HG03139 (cell line): ENCODE measurements around the gene ATP6V1F.

Experiments
- ATAC-seq: cut with Tn5 transposase; IDR thresholded peaks from one replicate; pipeline ENCODE4 v1.9.1; 2021; ENCODE audit not compliant: unreplicated experiment

Gene ATP6V1F

DNA sequence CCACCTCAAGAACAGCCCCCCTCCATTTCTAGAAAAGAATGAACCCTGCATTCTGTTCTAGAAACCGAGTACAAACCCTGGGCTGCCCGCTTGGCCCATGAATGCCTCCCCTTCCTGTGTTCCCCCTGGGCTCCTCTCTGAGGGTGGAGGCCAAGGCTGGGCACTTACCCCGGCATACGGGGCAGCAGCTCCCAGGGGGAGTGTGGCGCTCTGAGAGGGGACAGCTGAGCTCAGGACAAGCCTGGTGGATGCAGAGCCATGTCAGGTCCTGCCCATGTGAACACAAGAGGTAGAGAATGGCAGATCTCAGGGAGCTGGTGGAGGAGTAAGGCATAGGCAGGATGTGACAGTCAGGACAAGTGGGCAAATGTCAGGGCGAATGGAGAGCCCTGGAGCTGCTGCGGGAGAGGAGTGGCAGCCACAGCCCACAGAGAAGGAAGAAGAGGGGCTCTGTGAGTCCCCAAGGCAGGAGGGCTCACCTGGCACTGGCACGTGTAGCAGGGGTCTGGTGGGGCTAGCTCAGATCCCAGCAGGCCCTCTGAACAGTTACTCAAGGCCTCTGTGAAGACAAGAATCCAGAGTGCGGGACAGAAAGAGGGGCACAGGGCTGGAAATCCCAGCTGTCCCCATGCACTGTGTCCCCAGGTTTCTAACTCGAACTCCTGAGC lies 18.9 kb downstream of the ATP6V1F start:
- no peak for ATAC-seq

DNA sequence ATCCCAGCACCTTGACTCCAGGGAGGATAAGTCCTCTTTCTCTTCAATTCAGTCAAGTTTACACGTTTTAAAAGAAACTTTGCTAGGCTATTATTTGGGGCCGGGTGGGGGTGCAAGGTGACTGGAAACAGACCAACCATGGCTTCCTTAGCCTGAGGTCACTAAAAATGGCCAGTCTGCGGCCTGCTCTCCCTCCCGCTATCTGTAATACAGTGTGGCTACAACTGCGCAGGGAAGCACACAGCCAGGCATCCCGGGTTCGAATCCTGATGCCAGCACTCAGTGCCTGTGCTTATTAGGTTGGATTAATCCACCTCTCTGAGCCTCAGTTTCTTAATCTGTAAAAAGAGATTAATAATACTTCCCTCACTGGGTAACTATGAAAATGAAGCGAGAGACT lies 19.5 kb downstream of the ATP6V1F start:
- ATAC-seq: no peak

DNA sequence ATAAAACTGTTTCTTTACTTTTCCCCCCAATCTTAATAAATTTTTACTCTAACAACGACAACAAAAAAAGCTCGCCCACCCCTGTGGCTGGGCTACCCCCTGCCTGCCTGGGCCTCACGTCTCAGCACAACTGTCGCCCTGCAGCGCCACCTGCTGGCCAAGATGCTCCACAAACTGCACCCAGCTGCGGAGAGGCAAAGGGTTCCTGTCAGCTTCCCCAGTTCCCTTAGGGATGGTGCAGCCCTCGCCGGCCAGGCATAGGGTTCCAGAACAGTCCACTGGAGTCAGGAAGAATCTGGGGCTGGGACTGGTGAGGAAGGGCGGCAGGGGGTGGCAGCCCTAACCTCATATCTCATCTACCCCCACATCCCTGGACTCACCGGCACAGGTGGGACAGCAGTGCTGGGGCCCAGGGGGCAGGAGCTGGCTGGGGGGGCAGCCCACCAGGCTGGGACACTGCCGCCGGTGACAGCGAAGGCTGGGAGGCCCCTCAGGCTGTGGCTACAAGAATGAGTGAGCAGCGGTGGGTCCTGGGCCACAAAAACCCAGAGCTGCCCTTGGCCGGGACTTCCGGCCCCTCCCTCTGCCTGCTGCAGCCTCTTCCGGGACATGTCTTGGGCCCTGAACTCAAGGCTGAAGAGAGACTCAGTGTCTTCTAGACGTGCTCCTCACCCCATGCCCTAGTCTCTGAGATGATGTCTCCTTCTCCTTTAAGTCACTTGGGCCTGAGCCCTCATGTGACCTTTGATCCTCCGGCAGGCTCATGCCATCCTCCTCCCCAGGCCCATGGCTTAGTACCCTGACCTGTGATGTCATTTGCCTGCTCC lies 21.2 kb downstream of the ATP6V1F start:
- ATAC-seq: no peak

DNA sequence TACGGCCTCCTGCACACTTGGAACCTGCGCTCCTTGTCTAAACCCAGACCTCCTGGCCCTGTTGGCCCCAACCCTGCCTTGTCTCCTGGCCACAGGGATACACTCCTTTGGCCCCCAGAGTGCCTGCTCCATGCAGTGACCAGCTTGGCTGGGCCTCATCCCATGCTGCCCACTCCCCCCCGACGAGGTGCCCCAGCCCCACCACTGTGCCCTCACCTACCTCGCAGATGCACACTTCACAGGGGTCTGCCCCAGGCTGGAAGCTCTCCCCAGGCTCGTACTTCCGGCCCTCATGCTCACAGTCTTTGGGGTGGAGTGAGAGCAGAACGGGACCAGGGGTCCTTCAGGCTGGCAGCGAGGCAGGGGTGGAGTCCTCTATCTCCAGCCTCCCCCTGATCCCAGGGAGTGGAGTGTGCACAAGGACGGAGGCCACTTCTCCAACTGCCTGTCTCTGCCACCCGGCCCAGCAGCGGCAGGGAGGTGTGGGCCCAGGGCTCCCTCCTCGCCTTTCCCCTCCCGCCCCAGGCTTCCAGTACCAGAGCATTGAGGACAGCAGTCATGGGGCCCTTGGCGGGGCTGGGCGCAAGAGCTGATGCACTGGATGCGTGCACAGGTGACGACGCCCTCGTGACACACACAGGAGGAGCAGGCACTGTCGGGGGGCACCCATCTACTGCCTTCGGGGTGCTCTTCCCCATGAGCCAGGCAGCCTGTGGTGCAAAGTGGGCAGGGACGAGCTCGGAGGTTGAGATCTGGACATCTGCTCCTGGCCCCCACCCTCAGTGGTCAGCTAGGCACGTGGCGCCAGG lies 22.1 kb downstream of the ATP6V1F start:
- ATAC-seq: no peak

DNA sequence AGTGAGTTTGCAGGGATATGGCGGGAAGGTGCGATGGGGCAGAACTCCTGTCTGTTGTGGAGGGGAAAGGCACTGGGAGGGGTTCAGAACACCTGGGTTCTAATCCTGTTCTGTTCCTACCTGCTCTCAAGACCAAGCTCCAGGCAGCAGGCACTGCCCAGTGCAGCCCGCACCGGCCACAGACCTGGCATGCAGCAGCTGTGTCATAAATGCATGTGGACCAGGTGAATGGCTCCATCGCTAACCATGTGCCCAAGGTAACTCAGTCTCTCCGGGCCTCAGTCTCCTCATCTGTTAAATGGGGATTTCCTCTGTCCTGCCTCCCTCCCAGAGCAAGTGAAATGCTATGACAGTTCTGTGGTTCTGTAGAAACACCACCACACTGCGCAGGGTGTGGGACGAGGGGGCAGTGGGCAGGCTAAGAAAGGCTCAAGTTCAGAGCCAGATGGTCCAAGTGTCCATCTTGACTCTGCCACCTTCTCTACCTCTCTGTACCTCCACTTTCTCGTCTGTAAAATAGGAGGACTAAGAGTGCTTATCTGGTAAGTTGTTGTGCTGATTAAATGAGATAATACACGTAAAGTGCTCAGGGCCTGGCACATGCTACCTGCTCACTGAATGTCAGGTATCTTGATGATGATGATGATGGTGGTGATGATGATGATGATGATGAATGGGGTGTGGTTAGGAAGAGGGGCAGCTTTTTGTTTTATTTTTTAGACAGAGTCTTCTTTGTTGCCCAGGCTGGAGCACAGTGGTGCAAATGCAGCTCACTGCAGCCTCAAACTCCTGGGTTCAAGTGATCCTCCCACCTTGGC lies 22.9 kb downstream of the ATP6V1F start:
- no peak for ATAC-seq

DNA sequence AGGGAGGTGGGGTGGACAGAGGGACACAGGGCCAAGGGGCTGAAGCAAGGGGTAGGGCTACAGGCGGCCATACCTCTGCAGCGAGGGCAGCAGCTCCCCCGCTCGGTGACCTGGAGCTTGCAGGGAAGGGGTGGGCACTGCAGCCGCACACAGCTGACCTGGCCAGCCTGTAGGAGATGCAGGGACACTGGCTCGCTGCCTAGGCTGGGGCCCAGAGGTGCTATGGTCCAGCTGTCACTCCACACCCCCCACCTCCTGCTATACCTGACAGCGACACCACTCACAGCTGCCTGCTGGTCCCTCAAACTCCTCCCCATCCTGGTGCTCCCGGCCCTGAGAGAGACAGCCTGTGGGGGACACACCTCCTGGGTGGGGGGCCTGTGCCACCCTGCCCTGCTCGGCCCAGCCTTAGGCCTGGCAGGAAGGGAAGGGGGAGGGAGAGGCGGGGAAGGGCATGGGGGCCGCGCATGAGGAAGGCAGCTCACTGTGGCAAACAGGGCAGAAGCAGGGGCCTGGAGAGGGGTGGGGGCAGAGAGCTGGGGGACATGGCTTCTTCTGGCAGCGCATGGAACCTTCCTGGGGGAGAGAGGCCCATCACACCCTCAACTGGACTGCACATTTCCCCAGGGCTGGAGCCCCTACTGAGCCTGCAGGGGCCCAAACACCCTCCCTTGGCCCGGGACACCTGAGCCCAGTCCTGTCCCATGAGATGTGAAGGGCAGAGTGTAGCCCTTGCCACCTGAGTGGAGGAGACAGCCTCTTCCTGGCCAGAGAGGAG lies 23.9 kb downstream of the ATP6V1F start:
- no peak for ATAC-seq

DNA sequence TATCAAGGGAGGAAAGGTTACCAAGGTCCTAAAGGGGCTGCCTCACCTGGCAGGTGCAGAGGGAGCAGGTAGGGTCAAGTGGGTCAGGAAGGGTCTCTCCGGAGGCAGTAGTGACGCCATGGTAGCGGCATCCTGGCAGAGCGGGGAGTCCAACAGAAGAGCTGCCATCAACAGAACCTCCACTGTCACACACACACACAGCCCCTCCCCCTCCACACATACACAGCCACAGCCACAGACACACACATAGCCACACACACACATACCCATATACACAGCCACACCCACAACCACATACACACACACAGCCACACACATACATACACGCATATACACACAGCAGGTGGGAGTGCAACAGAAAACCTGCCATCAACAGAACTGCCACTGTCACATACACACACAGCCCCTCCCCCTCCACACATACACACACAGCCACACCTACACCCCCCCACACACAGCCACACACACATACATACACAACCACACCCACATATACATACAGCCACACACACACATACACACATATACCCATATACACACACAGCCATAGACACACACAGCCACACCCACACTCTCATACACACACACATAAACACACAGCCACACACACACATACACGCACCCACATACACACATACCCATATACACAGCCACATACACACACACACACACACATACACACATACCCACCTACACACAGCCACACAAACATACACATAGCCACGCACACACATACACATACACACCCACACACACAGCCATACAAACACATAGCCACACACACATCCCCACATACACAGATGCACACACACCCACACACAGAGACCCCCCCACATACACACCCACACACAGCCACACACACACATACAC lies 24.7 kb downstream of the ATP6V1F start:
- no peak for ATAC-seq

DNA sequence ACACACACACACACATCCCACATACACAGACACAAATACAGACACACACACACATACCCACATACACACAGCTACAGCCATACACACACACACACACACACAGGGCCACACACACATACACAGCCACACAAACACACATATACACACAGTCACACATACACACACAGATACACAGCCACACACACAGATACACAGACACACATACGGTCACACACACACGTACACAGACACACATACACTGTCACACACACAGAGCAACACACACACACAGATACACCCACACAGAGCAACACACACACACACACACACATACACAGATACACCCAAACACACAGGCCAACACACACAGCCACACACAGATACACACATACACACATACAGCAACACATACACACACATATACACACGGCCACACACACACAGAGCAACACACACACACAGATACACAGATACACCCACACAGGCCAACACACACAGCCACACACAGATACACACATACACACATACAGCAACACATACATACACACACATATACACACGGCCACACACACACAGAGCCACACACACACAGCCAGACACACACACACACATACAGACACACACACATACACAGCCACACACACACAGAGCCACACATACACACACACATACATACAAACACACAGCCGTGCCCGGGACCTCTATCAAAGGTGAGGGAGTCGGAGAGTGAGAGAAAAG lies 25.5 kb downstream of the ATP6V1F start:
- no peak for ATAC-seq

DNA sequence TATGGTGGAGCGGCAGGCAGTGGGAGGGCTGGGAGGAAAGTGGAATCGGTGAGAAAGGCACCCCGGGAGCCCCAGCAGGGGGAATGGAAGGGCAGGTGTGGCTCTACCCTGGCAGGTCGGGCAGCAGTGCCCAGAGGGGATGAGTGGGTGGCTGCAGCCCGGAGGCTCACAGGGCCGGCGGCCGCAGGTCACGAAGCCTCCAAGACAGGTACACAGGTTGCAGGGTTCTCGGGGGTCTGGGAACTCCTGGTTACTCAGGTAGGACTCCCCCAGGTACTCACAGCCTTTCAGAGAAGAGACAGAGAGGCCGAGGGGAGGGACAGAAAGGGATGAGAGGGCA lies 26.1 kb downstream of the ATP6V1F start:
- ATAC-seq: no peak

DNA sequence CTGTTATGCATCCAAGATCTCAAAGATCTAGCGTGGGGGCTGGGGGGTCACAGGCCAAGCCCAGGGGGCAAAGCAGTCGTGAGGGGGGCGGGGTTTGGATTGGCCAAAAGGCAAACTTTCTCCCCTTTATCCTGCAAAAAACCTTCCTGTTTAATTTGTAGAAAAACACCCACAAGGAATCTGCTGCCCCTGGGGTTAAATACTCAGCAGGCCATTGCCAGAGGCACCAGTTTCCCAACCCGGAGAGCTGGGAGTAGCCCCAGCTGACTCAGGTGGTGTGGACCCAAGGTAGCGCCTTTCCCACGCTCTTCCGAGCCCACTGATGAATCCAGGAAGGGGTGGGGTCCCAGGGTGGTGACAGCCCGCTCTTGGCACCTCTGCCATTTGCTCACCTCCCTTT lies 26.5 kb downstream of the ATP6V1F start:
- no peak for ATAC-seq

DNA sequence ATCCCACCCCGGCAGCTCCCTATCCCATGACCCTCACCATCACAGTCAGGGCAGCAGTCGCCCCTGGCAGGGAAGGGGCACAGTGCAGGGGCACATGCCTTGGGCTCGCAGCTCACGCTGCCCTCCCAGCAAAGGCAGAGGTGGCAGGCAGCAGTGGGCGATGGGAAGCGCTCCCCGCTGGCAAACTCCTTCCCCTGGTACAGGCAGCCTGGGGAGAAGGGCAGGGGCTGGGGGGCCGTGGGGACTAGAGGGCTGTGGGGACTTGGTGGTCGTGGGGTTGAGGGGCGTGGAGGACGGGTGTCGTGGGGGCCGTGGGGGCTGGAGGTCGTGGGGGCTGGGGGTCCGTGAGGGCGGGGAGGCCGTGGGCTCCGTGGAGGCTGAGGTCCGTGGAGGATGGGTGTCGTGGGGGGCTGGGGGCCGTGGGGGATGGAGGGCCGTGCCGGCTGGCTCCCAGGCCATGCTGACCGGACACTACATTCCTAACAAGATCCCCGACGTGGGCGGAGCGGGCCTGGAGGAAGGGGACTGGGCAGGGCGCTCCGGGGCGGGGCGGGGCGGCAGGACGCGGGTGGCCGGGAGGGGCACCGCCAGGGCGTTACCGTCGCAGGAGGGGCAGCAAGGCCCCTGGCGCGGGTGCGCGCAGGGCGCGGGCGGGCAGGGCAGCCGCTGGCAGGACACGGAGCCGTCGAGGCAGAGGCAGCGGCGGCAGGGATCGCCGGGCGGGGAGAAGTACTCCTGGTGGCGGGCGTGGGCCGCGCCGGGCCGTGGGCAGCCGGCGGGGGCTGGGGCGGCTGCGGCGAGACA lies 27.9 kb downstream of the ATP6V1F start:
- ATAC-seq: no peak

DNA sequence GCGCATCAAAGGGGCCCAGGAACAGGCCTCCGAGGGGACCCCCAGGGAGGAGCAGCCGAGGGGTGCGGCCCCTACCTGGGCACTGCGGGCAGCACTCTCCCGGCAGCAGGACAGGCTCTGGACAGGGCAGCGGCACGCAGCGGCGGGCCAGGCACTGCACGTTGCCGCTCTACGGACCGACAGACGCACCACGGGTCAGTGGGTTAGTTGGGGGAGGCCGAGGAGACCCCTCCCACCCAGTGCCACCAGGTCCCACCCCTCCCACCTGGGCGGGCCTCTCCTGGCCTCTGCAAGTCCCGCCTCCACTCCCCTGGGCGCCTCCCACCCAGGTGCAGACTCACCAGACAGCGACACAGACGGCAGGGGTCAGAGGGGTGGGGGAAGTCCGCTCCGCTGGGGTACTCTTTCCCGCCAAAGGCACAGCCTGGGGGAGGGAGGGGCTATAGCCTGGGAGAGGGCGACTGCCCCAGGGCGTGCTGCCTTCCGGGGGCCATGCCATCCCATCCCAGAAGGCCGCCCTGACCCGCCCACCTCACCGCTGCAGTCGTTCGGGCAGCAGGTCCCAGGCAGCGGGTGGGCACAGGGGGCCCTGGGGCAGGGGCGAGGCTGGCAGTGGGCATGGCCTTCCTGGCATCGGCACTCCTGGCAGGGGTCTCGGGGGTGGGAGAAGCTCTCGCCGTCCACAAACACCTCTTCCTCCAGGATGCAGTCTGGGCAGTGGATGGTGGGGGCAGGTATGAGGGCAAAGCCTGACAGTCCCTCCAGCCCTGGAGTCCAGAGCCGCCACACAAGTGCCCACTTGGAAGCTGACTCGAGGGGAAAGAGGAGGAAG lies 28.7 kb downstream of the ATP6V1F start:
- no peak for ATAC-seq

DNA sequence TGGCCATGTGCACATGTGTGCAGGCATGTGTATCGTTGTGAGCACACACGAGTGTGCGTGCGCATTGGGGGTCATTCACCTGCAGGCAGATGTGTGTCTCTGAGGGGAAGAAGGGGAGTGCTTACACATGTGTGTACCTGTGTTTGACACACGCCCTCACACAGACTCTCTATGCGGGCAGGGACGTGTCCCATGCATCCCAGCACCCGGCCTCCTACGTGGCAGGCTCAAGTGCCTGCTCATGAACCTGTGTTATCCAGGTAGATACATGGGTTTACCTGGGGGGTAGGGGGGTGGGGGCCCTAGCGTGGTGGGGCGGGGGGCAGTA lies 29.2 kb downstream of the ATP6V1F start:
- no peak for ATAC-seq

DNA sequence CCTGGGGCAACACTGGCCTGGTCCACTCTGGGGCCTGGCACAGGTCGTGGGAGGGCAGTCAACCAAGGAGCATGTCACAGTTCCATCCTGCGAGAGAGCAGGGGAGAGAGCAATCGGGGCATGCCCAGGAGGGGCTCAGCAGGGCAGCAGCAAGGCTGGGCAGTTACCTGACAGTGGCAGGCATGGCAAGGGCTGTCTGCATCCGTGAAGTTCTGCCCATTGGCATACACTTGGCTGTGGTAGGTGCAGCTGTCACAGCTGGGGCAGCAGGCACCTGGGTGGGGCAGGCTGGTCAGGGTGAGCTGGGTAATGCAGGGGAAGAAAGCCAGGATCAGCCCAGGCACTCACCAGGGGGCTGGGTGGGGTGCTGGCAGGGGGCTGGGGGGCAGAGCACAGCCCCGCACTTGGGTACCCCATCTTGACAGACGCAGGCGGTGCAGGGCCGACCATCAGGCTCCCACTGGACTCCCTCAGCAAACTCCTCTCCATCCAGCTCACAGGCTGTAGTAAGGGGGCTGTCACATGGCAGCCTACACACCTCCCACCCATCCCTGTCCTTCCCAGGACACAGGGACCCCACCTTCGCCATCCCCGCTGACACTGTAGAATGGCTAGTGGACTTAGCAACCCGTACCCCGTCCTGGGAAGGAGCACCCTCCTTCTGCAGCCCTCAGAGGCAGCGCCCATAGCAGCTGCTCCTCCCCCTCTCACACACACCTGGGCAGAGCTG lies 30.0 kb downstream of the ATP6V1F start:
- no peak for ATAC-seq

DNA sequence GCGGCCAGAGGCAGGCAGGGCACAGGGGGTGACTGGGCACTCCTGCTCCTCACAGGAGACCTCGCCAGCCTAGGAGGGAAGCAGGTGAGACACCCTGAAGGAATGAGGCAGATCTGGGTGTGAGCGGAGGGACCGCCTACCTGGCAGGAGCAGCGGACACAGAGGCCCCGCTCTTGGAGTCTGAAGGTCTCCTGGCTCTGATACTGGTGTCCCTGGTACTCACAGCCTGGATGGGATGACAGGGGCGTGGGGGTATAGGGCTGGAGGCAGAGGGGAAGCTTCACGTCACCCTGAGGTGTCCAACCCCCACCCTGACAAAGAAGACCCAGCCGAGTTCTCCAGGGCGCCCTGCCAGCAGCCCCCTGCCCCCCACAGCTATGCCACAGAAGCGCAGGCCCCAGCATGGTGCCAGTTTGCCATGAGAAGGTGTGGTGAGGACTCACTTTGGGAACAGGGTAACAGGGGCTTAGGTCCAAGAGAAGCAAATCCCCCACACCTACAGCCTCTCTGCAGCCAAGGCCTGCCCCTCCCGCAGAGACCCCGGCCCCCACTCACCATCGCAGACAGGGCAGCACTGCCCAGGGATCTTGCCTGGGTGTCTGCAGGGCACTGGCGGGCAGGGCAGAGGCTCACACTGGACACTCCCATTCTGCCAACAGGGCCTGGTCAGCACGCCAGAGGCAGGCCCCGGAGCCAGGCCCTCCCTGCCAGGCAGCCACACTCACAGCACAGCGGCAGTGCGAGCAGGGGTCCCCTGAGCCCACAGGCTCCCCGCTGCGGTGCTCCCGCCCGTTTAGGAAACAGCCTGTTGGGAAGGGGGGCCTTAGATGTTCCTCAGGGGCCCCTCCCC lies 30.8 kb downstream of the ATP6V1F start:
- ATAC-seq: no peak

DNA sequence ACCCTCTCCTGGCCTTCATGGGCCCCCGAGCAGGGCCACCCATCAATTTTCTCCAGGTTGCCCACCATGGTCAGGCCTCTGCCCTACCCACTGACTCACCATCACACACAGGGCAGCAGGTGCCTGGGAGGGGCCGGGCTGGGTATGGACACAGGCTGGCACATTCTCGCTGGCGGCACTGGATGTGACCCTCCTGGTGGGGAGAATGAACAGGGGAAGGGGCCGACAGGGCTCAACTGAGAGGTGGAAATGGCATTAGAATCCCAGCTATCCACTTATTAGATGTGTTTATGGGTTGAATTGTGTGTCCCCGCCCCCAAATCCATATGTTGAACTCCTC lies 31.4 kb downstream of the ATP6V1F start:
- ATAC-seq: no peak
